Measurements from ENCODE around the gene C9orf72.

C9orf72 gene

GRCh38 chr9:27610622-27611021 is 37.3 kb upstream of the C9orf72 start (continued):
- TF ChIP-seq PATZ1 (CRISPR knock-in tag; IDR thresholded peaks at IDR 0.05; ENCODE audit: borderline replicate concordance) = no peak
- no peak for TF ChIP-seq BACH2 (CRISPR knock-in tag; IDR thresholded peaks at IDR 0.05; ENCODE audit: borderline replicate concordance)
- no peak for TF ChIP-seq ESRRG (CRISPR knock-in tag; IDR thresholded peaks at IDR 0.05)
- no peak for TF ChIP-seq TCF4 (CRISPR knock-in tag; IDR thresholded peaks at IDR 0.05; ENCODE audit: borderline replicate concordance)
- no peak for TF ChIP-seq ZNF70 (CRISPR knock-in tag; IDR thresholded peaks at IDR 0.05)

- TF ChIP-seq TCF4 (CRISPR knock-in tag; IDR thresholded peaks at IDR 0.05; ENCODE audit: borderline replicate concordance) (peak; percentile 40; the same call in 1 of the 2 replicates), ISL1 (CRISPR knock-in tag; IDR thresholded peaks at IDR 0.05) (peak; percentile 52), ARNTL (CRISPR knock-in tag; IDR thresholded peaks at IDR 0.05; ENCODE audit: borderline replicate concordance, low read depth) (no peak)
- ATAC-seq = peak; percentile 38; the same call in 2 of the 3 replicates
Measured at GRCh38 chr9:27602954-27603353, 29.7 kb upstream of the C9orf72 start.

GRCh38 chr9:27602142-27602861 is 29.0 kb upstream of the C9orf72 start:
- TF ChIP-seq TOX (CRISPR knock-in tag; IDR thresholded peaks at IDR 0.05; ENCODE audit: borderline replicate concordance) = no peak
- no peak for TF ChIP-seq ZFP30 (CRISPR knock-in tag; IDR thresholded peaks at IDR 0.05)
- TF ChIP-seq POU6F1 (CRISPR knock-in tag; IDR thresholded peaks at IDR 0.05; ENCODE audit: borderline replicate concordance, low read depth) = no peak
- TF ChIP-seq SNAI2 (CRISPR knock-in tag; IDR thresholded peaks at IDR 0.05) = no peak
- TF ChIP-seq PPARA (CRISPR knock-in tag; IDR thresholded peaks at IDR 0.05; ENCODE audit: borderline replicate concordance) = no peak
- no peak for TF ChIP-seq ZNF565 (CRISPR knock-in tag; conservative IDR thresholded peaks at IDR 0.05; ENCODE audit: low read depth)
- TF ChIP-seq TSHZ2 (CRISPR knock-in tag; IDR thresholded peaks at IDR 0.05) = no peak
- TF ChIP-seq RARB (CRISPR knock-in tag; IDR thresholded peaks at IDR 0.05) = no peak
- no peak for TF ChIP-seq ZFP3 (CRISPR knock-in tag; IDR thresholded peaks at IDR 0.05)
- no peak for TF ChIP-seq ISL1 (CRISPR knock-in tag; IDR thresholded peaks at IDR 0.05)
- no peak for TF ChIP-seq ARNTL (CRISPR knock-in tag; IDR thresholded peaks at IDR 0.05; ENCODE audit: borderline replicate concordance, low read depth)
- ATAC-seq = no peak

- TF ChIP-seq ESRRG (CRISPR knock-in tag; IDR thresholded peaks at IDR 0.05) = no peak
Measured at GRCh38 chr9:27601396-27601795, 28.1 kb upstream of the C9orf72 start.

GRCh38 chr9:27600256-27600655 is 27.0 kb upstream of the C9orf72 start:
- TF ChIP-seq ISL1 (CRISPR knock-in tag; IDR thresholded peaks at IDR 0.05) (no peak), PATZ1 (CRISPR knock-in tag; IDR thresholded peaks at IDR 0.05; ENCODE audit: borderline replicate concordance) (no peak), ARNTL (CRISPR knock-in tag; IDR thresholded peaks at IDR 0.05; ENCODE audit: borderline replicate concordance, low read depth) (no peak), CREB5 (CRISPR knock-in tag; IDR thresholded peaks at IDR 0.05; ENCODE audit: low read depth) (no peak), ZNF70 (CRISPR knock-in tag; IDR thresholded peaks at IDR 0.05) (no peak), PPARA (CRISPR knock-in tag; IDR thresholded peaks at IDR 0.05; ENCODE audit: borderline replicate concordance) (no peak), CSRNP3 (CRISPR knock-in tag; IDR thresholded peaks at IDR 0.05) (no peak), BACH2 (CRISPR knock-in tag; IDR thresholded peaks at IDR 0.05; ENCODE audit: borderline replicate concordance) (no peak)
- no peak for ATAC-seq

More at GRCh38 chr9:27601396-27601795, 28.1 kb upstream of the C9orf72 start:
- ATAC-seq = no peak
